Activated CD4-positive, alpha-beta T cell treated with anti-CD3 and anti-CD28 coated beads, Interleukin-10, Interleukin-2, amounts not matched to agents 100 ng/mL and 50 ng/mL, durations not matched to agents 16 hours and 8 hours (primary cell): Measurements from ENCODE around the gene OR4K1.
A peak's percentile ranks its signal among the peaks of the same experiment; 100 is the strongest.
"Not testable (repeated sequence)": the region's sequence is repeated elsewhere in the genome, so short reads cannot be mapped to it uniquely, and the experiment has no call there.

Experiments
- DNase-seq: peaks from one replicate; pipeline ENCODE4 v3.0.0-alpha.2; 2020

Gene OR4K1

GRCh38 chr14:19930617-19931016 is at the start of gene OR4K1:
OR4K1 (plus strand) TSS chr14:19930917; CDS start chr14:19935667, 4,750 bp downstream.
- no peak for DNase-seq

- DNase-seq = no peak
Measured at GRCh38 chr14:19895282-19895681, 35.4 kb upstream of the OR4K1 start.

- DNase-seq = no peak
Measured at GRCh38 chr14:19900999-19901398, 29.7 kb upstream of the OR4K1 start.

DNA sequence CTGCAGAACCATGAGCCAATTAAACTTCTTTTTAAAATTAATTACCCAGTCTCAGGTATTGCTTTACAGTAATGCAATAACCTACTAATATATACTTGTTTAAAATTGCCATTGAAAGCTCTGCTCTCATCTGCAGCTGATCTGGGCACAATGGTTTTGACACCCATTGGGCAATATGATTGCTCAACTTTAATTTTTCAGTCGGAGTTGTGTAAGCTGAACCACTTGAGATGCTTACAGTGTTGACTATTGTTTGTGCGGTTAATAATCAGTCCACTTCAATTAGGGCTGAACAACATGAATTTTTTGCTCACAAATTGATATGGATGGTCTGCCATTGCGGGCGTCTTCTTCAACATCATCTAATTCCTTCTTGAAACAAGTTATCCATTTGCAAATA is 28.3 kb upstream of the OR4K1 start:
- DNase-seq = no peak

DNA sequence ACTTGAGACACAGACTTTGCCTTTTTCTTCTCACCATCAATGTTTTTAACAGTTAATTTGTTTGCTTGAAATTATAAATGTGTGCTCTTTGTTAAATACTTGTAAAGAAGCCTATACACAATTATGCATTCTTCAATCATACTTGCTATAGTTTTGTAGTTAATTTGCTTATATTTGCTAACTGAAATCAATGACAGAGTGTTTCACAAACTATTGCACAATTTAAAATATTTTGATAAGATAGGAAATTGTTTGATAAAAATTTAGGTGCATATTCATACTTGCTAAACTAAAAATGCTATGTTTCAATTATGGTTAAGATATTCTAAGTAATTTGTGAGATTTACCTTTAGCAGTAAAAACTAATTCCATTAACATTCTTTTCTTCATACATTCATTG is 24.1 kb upstream of the OR4K1 start:
- no peak for DNase-seq

GRCh38 chr14:19911114-19911513 is 19.6 kb upstream of the OR4K1 start:
- DNase-seq = no peak

DNA sequence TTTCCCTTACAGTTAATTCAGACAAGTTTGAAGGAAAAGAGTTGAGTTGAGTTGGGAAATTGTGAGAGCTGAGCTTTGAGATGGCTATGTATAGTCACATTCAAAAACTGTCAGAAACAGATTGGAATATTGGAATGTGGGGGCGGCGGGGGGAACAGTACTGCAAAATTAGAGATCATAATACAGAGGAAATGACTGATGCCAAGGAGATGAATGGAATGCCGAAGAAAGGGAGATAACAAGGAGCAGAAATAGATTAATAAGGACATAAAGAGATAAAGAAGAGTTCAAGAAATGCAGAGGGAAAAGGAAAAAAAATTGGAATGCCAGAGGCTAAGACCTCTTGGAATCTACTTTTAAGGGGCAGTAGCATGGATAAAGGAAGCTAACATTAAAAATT is 13.5 kb upstream of the OR4K1 start:
- no peak for DNase-seq

DNA sequence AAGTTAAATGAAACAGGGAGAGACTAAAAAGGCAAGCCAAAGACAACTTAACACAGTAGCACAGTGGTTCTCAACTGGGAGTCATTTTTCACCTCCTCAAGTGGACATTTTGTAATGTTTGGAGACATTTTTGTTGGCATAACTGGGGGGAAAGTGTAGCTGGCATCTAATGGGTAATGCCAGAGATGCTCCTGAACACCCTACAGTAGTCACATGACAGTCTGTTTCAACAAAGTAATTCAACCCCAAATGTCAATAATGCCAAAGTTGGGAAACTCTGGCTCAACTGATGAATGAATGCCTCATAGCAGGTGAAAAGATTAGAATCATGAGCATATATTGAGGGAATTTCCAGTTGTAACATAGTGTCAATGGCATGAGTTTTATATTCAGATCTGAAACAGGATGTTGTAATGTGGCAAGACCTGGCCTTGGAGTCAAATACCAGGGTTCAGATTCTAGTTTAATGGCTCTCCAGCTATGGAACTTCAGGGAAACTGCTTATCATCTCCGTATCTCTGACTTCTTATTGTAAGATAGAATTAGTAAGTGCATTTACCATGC is 12.7 kb upstream of the OR4K1 start:
- no peak for DNase-seq

GRCh38 chr14:19918553-19919264 is 12.0 kb upstream of the OR4K1 start:
- DNase-seq = no peak

- no peak for DNase-seq
Measured at GRCh38 chr14:19920021-19920657, 10.6 kb upstream of the OR4K1 start, which contains the start of gene OR4K5. OR4K5 (plus strand) TSS chr14:19920607; CDS start chr14:19920607, 0 bp downstream.

DNA sequence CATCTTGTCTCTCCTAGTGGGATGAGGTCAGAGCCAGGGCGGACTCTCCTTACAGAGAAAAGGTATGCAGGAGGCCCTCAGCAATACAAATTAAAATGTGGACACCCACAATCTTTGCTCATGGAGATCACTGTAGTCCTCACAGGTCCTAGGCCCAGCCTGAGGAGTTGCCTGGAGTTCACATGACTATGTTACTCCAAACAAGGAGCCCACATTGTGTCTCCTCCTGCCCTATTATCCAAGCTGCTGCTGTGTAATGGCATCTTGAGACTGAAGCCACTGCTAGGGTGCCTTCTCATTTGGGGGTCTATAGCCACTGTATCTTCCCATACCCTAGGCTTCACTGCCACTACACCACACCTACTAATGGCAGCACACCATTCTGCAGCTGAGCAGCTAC is 11.0 kb downstream of the OR4K1 start:
- DNase-seq = no peak

DNA sequence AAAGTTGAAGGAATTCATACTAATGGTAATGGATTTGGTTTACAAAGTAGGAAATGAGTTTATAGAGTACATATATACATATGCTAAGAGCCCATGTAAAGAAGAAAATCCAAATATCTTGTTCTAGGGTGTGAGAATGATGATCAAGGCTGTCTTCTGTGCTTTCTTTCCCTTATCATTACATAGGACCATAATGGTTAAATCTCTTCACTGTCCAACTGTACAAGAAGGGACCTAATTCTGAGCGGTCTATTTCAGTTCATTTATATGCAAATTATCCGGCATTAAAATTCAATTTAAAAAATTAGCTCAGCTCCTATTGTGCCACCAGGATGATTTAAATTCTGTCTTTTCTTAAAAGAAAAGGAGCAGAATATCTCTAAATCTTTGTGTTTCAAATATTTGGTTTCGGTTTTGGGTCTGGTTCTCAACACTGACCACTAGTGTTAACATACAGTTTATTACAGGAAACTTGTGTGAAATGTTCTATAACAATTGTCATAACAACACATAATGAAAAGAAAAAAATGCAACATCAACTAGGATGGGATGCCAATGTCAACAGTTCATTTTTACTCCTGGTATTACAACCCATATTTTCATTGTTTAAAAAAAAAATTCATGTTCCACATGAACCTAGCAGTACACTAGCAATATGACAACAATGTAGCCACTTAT is 16.8 kb downstream of the OR4K1 start:
- no peak for DNase-seq

DNA sequence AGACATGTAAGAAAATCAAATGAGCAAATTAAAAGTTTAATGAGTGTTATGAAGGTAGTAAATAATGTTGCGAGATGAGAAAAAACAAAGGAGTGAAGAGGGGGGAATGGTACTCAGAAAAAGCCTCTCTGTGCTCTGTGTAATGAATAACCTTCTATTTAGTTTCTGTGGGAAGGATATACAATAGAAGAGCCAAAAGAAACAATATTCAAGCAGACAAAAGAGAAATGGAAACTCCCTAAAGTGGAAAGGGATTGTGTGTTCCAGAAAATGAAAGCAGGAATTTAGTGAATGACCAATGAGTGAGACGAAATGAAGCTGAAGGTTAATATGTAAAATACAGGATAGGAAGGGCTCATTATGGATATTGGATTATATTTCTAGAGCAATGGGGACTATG is 18.5 kb downstream of the OR4K1 start:
- DNase-seq = no peak

DNA sequence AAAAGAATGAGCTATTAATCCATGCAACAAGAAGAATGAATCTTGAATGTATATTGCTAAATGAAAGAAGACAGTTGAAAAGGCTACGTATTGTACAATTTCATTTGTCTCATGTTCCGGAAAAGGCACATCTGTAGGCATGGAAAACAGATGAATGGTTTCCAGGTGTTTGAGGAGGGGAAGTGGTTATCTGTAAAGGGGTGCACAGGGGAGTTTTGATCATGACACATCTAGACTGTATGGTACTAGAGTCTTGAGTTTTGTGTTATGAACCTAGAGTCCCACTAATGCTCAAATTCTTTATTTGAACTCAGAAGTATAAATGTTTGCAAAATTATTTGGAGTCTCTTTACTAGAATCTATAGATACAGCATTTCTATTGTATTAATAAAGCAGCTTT is 39.0 kb downstream of the OR4K1 start:
- not testable (repeated sequence) for DNase-seq

DNA sequence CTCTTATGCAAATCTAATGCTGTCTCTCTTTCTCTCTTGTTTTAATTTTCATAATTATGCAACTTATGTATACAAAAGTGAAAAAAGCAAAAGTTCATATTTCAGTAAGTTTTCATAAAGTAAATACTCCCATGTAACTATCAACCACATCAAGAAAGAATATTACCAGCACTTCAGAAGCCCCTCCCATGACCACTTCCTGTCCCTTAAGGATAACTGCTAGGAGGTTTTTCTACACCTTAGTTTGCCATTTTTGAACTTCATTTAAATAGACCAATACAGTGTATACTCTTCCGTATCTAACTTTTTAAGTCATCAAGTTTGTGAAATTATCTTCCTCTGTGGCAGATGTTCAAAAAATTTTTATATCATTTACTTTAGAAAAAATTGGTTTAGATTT is 44.1 kb downstream of the OR4K1 start:
- peak; percentile 4 for DNase-seq

- DNase-seq = no peak
Measured at GRCh38 chr14:19975291-19975690, 44.6 kb downstream of the OR4K1 start, which contains the start of gene OR4K15. OR4K15 (plus strand) TSS chr14:19975591; CDS start chr14:19975591, 0 bp downstream.
